Ishikawa (cell line): ENCODE measurements around the gene PGP.

Experiments
- CEBPB ChIP-seq: IDR thresholded peaks from 2 replicates; pipeline ENCODE4 v1.6.1; 2012
- CREB1 ChIP-seq: IDR thresholded peaks from 2 replicates; pipeline ENCODE4 v1.6.1; 2012; ENCODE audit warnings: low read depth
- EGR1 ChIP-seq: IDR thresholded peaks from 2 replicates; pipeline ENCODE4 v1.6.1; 2012
- EP300 ChIP-seq: IDR thresholded peaks from 2 replicates; pipeline ENCODE4 v1.6.1; 2012; ENCODE audit warnings: borderline replicate concordance
- FOXM1 ChIP-seq: IDR thresholded peaks from 2 replicates; pipeline ENCODE4 v1.6.1; 2012; ENCODE audit warnings: low read depth, borderline replicate concordance
- NFIC ChIP-seq: IDR thresholded peaks from 2 replicates; pipeline ENCODE4 v1.6.1; 2012
- RAD21 ChIP-seq: IDR thresholded peaks from 2 replicates; pipeline ENCODE4 v1.6.1; 2012; ENCODE audit warnings: low read depth
- TAF1 ChIP-seq: IDR thresholded peaks from 2 replicates; pipeline ENCODE4 v1.6.1; 2012; ENCODE audit warnings: low read depth, mild to moderate bottlenecking
- TCF12 ChIP-seq: IDR thresholded peaks from 2 replicates; pipeline ENCODE4 v1.6.1; 2012; ENCODE audit warnings: low read depth
- TEAD4 ChIP-seq: IDR thresholded peaks from 2 replicates; pipeline ENCODE4 v1.6.1; 2012
- YY1 ChIP-seq: IDR thresholded peaks from 2 replicates; pipeline ENCODE4 v1.6.1; 2012; ENCODE audit warnings: low read depth
- ZBTB7A ChIP-seq: IDR thresholded peaks from 2 replicates; pipeline ENCODE4 v1.6.1; 2012; ENCODE audit warnings: low read depth
- TF ChIP-seq, protein P1 (sequence below): IDR thresholded peaks from 2 replicates; pipeline ENCODE4 v1.6.1; 2012
- TF ChIP-seq, protein P2 (sequence below): IDR thresholded peaks from 2 replicates; pipeline ENCODE4 v1.6.1; 2012; ENCODE audit warnings: low read depth, mild to moderate bottlenecking
- TF ChIP-seq, protein P3 (sequence below): IDR thresholded peaks from 2 replicates; pipeline ENCODE4 v1.6.1; 2012

PGP gene

DNA sequence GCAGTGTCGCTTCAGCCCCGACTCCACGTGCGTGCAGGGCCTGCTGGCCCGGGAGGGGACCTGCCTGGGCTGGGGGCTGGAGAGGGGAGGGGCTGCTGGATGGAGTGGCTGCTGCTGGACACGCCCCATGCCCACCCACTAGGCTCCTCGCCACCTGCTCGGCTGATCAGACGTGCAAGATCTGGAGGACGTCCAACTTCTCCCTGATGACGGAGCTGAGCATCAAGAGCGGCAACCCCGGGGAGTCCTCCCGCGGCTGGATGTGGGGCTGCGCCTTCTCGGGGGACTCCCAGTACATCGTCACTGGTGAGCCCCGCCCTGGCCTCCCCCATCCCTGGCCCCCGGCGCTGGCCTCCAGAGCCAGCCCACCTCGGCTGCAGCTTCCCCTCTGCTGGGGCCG, 6.3 kb downstream of the PGP start:
- TF ChIP-seq, protein P1, sequence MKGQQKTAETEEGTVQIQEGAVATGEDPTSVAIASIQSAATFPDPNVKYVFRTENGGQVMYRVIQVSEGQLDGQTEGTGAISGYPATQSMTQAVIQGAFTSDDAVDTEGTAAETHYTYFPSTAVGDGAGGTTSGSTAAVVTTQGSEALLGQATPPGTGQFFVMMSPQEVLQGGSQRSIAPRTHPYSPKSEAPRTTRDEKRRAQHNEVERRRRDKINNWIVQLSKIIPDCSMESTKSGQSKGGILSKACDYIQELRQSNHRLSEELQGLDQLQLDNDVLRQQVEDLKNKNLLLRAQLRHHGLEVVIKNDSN: no peak
- TF ChIP-seq ZBTB7A (no peak), CREB1 (no peak)
- TF ChIP-seq, protein P2, sequence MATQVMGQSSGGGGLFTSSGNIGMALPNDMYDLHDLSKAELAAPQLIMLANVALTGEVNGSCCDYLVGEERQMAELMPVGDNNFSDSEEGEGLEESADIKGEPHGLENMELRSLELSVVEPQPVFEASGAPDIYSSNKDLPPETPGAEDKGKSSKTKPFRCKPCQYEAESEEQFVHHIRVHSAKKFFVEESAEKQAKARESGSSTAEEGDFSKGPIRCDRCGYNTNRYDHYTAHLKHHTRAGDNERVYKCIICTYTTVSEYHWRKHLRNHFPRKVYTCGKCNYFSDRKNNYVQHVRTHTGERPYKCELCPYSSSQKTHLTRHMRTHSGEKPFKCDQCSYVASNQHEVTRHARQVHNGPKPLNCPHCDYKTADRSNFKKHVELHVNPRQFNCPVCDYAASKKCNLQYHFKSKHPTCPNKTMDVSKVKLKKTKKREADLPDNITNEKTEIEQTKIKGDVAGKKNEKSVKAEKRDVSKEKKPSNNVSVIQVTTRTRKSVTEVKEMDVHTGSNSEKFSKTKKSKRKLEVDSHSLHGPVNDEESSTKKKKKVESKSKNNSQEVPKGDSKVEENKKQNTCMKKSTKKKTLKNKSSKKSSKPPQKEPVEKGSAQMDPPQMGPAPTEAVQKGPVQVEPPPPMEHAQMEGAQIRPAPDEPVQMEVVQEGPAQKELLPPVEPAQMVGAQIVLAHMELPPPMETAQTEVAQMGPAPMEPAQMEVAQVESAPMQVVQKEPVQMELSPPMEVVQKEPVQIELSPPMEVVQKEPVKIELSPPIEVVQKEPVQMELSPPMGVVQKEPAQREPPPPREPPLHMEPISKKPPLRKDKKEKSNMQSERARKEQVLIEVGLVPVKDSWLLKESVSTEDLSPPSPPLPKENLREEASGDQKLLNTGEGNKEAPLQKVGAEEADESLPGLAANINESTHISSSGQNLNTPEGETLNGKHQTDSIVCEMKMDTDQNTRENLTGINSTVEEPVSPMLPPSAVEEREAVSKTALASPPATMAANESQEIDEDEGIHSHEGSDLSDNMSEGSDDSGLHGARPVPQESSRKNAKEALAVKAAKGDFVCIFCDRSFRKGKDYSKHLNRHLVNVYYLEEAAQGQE: no peak

DNA sequence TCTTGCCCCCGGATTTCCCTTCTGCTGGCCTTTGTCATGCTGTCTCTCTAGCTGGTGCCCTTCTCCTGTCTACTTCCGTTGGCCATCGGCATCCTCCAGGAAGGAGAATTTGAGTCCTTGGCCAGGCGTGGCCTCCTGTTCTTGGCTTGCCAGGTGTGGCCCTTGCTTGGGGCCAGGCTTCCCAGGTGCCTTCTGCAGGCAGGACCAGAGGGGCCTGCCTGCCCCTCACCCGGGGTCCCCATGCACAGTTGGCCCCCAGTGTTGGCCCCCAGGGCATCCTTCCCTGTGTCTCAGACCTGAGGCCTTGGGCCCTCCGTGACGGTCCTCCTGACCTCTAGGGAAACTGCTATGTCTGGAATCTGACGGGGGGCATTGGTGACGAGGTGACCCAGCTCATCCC, 6.8 kb downstream of the PGP start:
- TF ChIP-seq EGR1: no peak
- TF ChIP-seq YY1: no peak
- no peak for TF ChIP-seq CREB1
- TF ChIP-seq, protein P1: no peak
- TF ChIP-seq NFIC: no peak
- no peak for TF ChIP-seq FOXM1
- TF ChIP-seq, protein P2: no peak
- TF ChIP-seq TAF1: no peak
- no peak for TF ChIP-seq CEBPB
- TF ChIP-seq, protein P3, sequence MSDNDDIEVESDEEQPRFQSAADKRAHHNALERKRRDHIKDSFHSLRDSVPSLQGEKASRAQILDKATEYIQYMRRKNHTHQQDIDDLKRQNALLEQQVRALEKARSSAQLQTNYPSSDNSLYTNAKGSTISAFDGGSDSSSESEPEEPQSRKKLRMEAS: no peak
- TF ChIP-seq RAD21: no peak
- TF ChIP-seq TCF12: no peak
- no peak for TF ChIP-seq TEAD4
- TF ChIP-seq EP300: no peak
- TF ChIP-seq ZBTB7A: no peak

DNA sequence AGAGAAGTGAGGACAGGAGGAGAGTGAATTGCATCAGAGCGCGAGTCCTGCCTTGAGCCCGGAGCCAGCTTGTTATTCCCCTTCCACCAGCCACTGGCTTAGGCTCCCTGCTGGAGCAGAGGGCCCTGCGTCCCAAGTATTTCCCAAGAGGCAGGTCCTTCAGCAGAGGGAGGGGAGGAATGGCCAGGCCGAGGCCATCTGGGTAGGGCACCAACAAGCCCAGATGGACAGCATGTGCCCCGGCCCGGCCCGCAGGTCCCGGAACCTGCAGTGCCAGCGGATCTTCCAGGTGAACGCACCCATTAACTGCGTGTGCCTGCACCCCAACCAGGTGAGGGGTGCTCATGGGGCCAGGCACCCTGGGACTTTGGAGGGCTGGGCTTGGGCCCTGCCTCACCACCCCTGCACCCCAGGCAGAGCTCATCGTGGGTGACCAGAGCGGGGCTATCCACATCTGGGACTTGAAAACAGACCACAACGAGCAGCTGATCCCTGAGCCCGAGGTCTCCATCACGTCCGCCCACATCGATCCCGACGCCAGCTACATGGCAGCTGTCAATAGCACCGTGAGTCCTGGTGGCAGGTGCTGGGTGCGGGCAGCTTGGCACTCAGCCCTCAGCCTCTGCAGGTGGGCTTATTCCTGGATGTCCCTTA, 7.7 kb downstream of the PGP start:
- TF ChIP-seq, protein P2: no peak
- TF ChIP-seq, protein P1: no peak
- no peak for TF ChIP-seq CEBPB
- TF ChIP-seq EGR1: no peak
- no peak for TF ChIP-seq CREB1
- TF ChIP-seq, protein P3: no peak
- no peak for TF ChIP-seq TEAD4
- TF ChIP-seq RAD21: no peak
- no peak for TF ChIP-seq ZBTB7A
- TF ChIP-seq NFIC: no peak
- no peak for TF ChIP-seq TCF12
- TF ChIP-seq FOXM1: no peak
- no peak for TF ChIP-seq YY1
- no peak for TF ChIP-seq TAF1
- no peak for TF ChIP-seq EP300

DNA sequence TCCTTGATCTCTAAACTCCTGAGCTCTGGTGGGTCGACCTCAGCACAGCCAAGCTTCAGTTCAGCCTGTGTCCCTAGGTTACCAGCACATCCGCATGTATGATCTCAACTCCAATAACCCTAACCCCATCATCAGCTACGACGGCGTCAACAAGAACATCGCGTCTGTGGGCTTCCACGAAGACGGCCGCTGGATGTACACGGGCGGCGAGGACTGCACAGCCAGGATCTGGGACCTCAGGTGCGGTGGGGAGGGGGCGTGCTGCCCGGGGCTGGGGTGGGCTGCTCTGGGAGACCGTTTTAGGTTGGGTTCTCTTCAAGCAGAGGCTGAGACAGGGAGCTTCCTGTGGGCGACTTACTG, 8.2 kb downstream of the PGP start:
- TF ChIP-seq, protein P3: no peak
- TF ChIP-seq TEAD4: no peak
- TF ChIP-seq NFIC: no peak
- no peak for TF ChIP-seq YY1
- no peak for TF ChIP-seq EP300
- TF ChIP-seq ZBTB7A: no peak
- no peak for TF ChIP-seq CEBPB
- TF ChIP-seq EGR1: no peak
- TF ChIP-seq TCF12: no peak
- TF ChIP-seq, protein P2: no peak
- TF ChIP-seq TAF1: no peak
- TF ChIP-seq FOXM1: no peak
- TF ChIP-seq RAD21: no peak
- TF ChIP-seq CREB1: no peak
